SH-SY5Y (cell line): ENCODE results near the gene RGS11.

Source experiments
- GATA2 ChIP-seq: IDR thresholded peaks from 2 replicates; pipeline ENCODE4 v1.6.1; 2011; ENCODE audit warnings: mild to moderate bottlenecking, low read depth, low read length
- GATA3 ChIP-seq: IDR thresholded peaks from 2 replicates; pipeline ENCODE4 v1.6.1; 2011; ENCODE audit warnings: low read depth, mild to moderate bottlenecking, low read length, moderate library complexity

RGS11 gene

GRCh38 chr16:245105-245504, 30.6 kb downstream of the RGS11 start:
- no peak for TF ChIP-seq GATA3
- no peak for TF ChIP-seq GATA2

DNA sequence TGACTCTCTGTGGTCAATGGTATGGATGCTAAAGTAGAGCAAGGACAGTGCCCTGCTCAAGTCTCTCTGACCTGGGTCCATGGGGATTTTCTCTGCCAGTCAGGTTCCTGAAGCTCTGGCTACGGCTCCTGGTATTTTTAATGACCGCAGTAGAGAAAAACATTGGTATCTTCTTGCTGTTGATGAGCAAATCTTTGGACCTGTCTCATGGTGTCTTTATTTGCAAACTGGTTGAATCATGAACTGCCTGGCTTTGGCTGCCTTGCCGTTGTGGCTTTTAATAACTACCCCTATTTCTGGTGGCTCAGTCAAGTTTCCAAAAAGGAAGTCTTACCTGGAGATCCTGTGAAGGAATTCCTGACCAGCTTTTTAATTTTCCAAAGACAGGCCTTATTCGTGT, 32.4 kb downstream of the RGS11 start:
- no peak for TF ChIP-seq GATA2
- TF ChIP-seq GATA3, result no peak

- TF ChIP-seq GATA3 (no peak), GATA2 (no peak)
Observed at GRCh38 chr16:242281-242680, 33.5 kb downstream of the RGS11 start.

GRCh38 chr16:240559-240958, 35.2 kb downstream of the RGS11 start:
- no peak for TF ChIP-seq GATA2
- TF ChIP-seq GATA3, result no peak

- no peak for TF ChIP-seq GATA3
- TF ChIP-seq GATA2, result no peak
Observed at GRCh38 chr16:239948-240277, 35.8 kb downstream of the RGS11 start.

DNA sequence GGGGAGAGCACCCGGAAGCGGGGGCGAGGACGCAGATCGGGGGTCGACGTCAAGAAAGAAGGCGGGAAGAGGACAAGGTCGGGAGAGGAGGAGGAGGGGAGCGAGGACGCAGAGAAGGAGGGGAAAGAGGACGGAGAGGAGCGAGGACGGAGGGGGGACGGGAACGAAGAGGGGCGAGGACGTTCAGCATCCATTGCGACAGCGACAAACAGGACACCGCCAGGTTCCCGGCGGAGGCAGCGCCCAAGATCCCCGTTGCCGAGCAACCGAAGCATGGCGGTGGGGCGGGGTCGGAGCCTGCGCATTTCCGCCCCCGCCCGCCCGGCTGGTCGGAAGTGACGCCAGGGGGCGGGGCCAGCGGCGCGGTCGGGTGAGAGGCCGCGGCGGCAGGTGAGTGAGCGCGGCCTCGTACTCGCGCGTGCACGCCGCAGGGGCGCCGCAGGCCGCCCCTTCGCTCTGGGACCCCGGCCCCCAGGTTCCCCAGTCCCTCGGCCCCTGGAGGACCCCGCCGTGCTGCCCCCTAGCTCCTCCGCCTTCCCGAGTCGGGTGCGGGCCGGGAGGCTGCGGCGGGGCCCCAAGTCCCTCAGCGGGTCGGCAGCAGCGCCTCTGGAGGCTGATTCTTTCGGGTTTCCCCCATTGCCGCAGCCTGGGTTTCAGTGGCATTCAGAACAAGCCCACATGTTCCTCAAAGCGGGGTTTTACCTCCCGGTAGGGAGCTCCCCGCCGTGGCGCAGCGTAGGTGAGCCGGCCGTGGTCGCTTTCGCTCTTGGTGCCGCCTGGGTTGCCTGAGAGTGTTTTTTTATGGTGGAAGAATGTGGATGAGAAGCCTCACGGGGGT, 41.1 kb downstream of the RGS11 start, which contains the start of gene FAM234A:
Gene FAM234A, plus strand, starts transcription at position 354 of the 838 bp plus-strand sequence. CDS start 19,593 bp downstream, outside the sequence.
- TF ChIP-seq GATA3, result no peak
- no peak for TF ChIP-seq GATA2

- TF ChIP-seq GATA2, result no peak
- TF ChIP-seq GATA3, result no peak
Observed at GRCh38 chr16:230949-231348, 44.8 kb downstream of the RGS11 start.

DNA sequence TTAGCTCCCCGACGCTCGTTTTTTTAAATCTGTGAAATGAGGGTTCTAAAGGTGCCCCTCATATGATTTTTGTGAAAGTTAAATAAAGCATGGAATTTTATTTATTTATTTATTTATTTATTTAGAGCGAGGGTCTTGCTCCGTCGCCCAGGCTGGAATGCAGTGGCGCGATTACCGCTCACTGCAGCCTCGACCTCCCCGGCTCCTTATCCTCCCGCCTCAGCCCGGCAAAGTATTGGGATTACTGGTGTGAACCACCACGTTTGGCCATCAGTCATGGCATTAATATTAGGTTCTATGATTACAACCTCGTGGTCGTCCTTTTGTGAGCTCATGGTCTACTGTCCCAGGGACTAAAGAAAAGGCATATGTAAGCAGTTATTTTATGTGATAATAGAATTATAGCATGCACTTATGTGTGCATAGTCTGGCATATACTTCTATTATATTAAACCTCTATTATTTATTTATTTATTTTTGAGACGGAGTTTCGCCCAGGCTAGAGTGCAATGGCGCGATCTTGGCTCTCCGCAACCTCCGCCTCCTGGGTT, 45.9 kb downstream of the RGS11 start:
- TF ChIP-seq GATA3 (no peak), GATA2 (no peak)

- TF ChIP-seq GATA3 (no peak), GATA2 (no peak)
Observed at GRCh38 chr16:228852-229730, 46.7 kb downstream of the RGS11 start, which contains the start of gene LUC7L. TSS of gene LUC7L (minus strand) at chr16:229449. CDS start at chr16:229339, 110 bp downstream.

GRCh38 chr16:228151-228851, 47.4 kb downstream of the RGS11 start:
- TF ChIP-seq GATA2 (no peak), GATA3 (no peak)

DNA sequence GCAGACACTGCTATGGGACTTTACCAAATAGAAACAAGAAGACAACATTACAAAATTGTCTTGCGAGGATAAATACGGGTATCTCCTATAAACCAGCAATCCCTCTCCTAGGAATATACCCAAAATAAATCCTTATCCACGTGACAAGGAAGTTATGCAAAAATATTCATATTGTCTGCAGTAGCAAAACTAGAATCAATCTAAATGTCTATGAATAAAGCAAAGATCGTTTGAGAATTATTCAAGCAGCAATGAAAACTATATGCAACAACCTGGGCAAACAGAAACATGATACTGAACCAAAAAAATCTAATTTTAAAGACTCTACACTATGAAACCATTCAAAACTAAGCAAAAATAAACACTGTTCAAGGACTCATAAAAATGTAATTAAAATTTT, 55.7 kb downstream of the RGS11 start:
- TF ChIP-seq GATA3, result no peak
- no peak for TF ChIP-seq GATA2
